NCI-H526 treated with DMSO at 0.1 percent for 48 hours (cell line): ENCODE results near the gene ANKRD40CL.
"Not testable (repeated sequence)": the region's sequence is repeated elsewhere in the genome, so short reads cannot be mapped to it uniquely, and the experiment has no call there.

Experiments used
- DNase-seq: peaks from one replicate; lab custom pipeline; 2025; lab: John Stamatoyannopoulos, UW

ANKRD40CL gene

GRCh38 chr17:50767446-50767845 lies at the start of gene ANKRD40CL:
TSS of gene ANKRD40CL (minus strand) at chr17:50767518. CDS start at chr17:50766913, 605 bp downstream.
- no peak for DNase-seq

- DNase-seq, result no peak
These were observed 49.0 kb upstream of the ANKRD40CL start for GRCh38 chr17:50816271-50816670.

- no peak for DNase-seq
These were observed 48.1 kb upstream of the ANKRD40CL start for GRCh38 chr17:50815400-50815799.

- no peak for DNase-seq
These were observed 46.3 kb upstream of the ANKRD40CL start for GRCh38 chr17:50813583-50813982.

- DNase-seq, result no peak
These were observed 41.6 kb upstream of the ANKRD40CL start for GRCh38 chr17:50808888-50809287.

GRCh38 chr17:50808413-50808812 lies 41.1 kb upstream of the ANKRD40CL start:
- no peak for DNase-seq

- no peak for DNase-seq
These were observed 40.4 kb upstream of the ANKRD40CL start for GRCh38 chr17:50807675-50808074.

- DNase-seq, result peak; percentile 66
These were observed 39.7 kb upstream of the ANKRD40CL start for GRCh38 chr17:50807009-50807408.

GRCh38 chr17:50806141-50806643 lies 38.9 kb upstream of the ANKRD40CL start:
- DNase-seq, result no peak

- no peak for DNase-seq
These were observed 38.2 kb upstream of the ANKRD40CL start for GRCh38 chr17:50805486-50805885.

GRCh38 chr17:50804749-50805475 lies 37.6 kb upstream of the ANKRD40CL start:
- not testable (repeated sequence) for DNase-seq

GRCh38 chr17:50803676-50804075 lies 36.4 kb upstream of the ANKRD40CL start:
- no peak for DNase-seq

- no peak for DNase-seq
These were observed 35.6 kb upstream of the ANKRD40CL start for GRCh38 chr17:50802609-50803571.

- DNase-seq, result no peak
These were observed 32.9 kb upstream of the ANKRD40CL start for GRCh38 chr17:50800196-50800700.

- no peak for DNase-seq
These were observed 32.3 kb upstream of the ANKRD40CL start for GRCh38 chr17:50799582-50799981.

GRCh38 chr17:50798424-50799288 lies 31.3 kb upstream of the ANKRD40CL start:
- no peak for DNase-seq

- DNase-seq, result no peak
These were observed 30.0 kb upstream of the ANKRD40CL start for GRCh38 chr17:50797135-50797810.

- no peak for DNase-seq
These were observed 27.0 kb upstream of the ANKRD40CL start for GRCh38 chr17:50794361-50794760.

- DNase-seq, result no peak
These were observed 25.7 kb upstream of the ANKRD40CL start for GRCh38 chr17:50793007-50793406.

- no peak for DNase-seq
These were observed 24.8 kb upstream of the ANKRD40CL start for GRCh38 chr17:50792132-50792531.

- DNase-seq, result no peak
These were observed 23.3 kb upstream of the ANKRD40CL start for GRCh38 chr17:50790618-50791017.
